D721Med (cell line): ENCODE measurements around the gene SMOC2.

Experiments
- DNase-seq: peaks from one replicate; pipeline ENCODE4 v3.0.0; 2011; ENCODE audit warnings: low spot score; ENCODE audit not compliant: insufficient read length
- FAIRE-seq: peaks from 2 replicates; lab custom pipeline; 2011; peaks lifted over from hg19 to GRCh38; lab: Jason Lieb, UNC
- TF ChIP-seq, protein P1 (sequence below): IDR thresholded peaks from 2 replicates; pipeline ENCODE4 v1.5.1; 2012; ENCODE audit warnings: mild to moderate bottlenecking, control low read depth; ENCODE audit not compliant: insufficient read depth; ENCODE audit errors: missing control alignments

Gene SMOC2

DNA sequence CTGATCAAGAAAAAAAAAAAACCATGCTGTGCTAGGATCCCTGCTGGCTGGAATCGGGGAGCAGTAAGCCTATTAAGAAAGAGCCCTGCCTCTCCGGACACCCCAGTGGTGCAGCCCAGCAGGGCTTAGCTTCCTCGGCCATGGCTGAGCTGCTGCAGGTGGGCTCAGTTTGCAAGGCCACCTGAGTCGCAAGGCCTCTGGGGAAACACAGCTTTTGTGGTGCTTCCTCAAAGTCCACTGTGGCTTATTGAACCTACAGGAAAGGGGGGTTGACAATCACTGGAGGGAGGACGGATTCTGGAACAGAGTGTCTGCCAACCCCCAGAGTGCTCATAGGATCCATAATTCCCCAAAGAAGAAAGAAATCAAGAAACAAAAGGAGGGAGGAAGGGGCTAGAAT, 240.8 kb downstream of the SMOC2 start:
- FAIRE-seq: no peak
- TF ChIP-seq, protein P1, sequence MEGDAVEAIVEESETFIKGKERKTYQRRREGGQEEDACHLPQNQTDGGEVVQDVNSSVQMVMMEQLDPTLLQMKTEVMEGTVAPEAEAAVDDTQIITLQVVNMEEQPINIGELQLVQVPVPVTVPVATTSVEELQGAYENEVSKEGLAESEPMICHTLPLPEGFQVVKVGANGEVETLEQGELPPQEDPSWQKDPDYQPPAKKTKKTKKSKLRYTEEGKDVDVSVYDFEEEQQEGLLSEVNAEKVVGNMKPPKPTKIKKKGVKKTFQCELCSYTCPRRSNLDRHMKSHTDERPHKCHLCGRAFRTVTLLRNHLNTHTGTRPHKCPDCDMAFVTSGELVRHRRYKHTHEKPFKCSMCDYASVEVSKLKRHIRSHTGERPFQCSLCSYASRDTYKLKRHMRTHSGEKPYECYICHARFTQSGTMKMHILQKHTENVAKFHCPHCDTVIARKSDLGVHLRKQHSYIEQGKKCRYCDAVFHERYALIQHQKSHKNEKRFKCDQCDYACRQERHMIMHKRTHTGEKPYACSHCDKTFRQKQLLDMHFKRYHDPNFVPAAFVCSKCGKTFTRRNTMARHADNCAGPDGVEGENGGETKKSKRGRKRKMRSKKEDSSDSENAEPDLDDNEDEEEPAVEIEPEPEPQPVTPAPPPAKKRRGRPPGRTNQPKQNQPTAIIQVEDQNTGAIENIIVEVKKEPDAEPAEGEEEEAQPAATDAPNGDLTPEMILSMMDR: no peak

DNA sequence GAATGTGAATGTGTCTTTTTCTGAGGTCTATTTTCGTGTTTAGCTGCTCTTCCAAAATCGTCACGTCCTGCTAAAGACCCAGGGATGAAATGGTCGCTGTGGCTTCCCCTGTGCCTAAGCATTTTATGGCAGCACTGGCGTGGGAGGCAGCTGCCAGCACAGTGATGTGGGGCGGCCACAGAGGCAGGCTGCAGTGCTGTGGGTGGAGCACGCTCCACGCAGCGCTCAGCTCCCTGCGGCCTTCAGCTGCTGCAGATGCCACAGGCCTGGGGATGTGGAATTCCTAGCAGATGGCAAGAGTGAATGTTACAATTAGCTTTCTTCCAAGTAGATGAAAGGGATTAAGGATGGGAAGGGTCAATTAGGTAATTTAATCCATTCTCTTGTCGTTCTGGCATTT, 242.6 kb downstream of the SMOC2 start:
- TF ChIP-seq, protein P1: no peak
- no peak for FAIRE-seq
- DNase-seq: no peak

More for the DNA sequence above, 240.8 kb downstream of the SMOC2 start:
- DNase-seq: no peak

DNA sequence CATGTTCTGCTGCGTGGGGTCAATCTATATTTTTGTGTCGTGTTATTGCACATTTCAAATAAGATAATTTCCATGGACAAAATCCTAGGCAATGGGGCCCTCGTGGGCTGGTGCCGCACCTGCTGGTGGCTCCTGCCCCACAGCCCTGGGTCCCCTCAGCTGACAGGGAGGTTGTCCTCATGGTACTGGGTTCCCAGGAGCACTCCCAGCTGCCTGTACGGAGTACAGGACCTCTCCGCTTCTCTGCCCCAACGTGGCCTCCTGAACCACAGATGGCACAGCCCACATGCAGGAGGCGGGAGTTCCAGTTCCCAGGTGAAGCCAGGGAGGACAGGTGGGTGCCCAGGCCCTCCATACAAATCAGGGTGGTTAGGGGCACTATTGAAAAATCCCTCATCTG, 243.5 kb downstream of the SMOC2 start:
- no peak for DNase-seq
- TF ChIP-seq, protein P1: no peak
- no peak for FAIRE-seq

DNA sequence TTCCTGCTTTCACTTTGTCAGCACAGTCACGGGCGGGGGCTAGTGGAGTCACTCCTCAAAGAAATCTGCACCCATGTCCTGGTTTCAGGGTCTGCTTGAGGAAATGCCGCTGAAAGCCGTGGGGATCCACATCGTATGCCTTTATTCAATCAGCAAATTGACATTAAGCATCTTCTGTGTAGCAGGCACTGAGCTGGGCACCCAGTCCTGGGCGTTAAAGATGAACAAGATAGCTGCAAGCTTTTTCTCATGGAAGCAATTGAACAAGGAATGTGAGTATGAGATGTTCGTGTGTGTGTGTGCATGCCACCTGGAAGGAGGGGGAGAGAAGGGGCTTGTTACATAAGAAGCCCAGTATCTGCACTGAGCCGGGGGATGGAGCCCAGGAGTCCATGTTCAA, 243.9 kb downstream of the SMOC2 start:
- TF ChIP-seq, protein P1: no peak
- DNase-seq (no peak), FAIRE-seq (no peak)

DNA sequence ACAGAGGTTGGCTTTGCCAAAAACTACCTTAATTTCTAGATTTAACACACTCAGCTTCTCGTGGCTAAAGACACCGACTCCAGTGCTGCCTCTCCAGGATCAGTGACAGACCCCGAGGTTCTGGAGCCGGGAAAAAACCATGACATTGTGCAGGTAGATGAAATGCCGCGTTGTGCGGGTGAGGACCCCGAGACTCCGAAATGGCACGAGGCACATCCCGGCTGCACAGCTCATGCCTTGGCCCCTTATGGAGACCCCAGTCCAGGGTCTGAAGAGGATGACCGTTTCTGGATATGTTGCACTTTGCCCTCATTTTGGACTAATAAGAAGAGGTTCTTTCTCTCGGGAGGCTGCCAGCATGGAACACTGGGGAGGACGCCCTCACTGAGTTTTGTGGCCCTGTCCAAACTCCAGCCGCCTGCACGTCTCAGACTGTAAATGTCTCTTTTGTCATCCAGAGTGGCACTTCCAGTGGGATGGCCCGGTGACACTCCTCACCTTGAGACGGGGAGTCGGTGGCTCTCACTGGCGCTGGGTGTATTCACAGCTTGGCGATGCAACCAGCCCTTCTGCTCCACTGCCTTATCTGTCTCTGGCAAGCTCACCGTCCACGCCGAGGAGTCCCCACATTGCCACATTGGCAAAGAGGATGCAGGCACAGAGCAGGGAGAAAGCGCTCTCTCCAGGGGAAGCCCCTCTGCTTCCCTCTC, 245.2 kb downstream of the SMOC2 start:
- no peak for DNase-seq
- TF ChIP-seq, protein P1: no peak
- FAIRE-seq: no peak

DNA sequence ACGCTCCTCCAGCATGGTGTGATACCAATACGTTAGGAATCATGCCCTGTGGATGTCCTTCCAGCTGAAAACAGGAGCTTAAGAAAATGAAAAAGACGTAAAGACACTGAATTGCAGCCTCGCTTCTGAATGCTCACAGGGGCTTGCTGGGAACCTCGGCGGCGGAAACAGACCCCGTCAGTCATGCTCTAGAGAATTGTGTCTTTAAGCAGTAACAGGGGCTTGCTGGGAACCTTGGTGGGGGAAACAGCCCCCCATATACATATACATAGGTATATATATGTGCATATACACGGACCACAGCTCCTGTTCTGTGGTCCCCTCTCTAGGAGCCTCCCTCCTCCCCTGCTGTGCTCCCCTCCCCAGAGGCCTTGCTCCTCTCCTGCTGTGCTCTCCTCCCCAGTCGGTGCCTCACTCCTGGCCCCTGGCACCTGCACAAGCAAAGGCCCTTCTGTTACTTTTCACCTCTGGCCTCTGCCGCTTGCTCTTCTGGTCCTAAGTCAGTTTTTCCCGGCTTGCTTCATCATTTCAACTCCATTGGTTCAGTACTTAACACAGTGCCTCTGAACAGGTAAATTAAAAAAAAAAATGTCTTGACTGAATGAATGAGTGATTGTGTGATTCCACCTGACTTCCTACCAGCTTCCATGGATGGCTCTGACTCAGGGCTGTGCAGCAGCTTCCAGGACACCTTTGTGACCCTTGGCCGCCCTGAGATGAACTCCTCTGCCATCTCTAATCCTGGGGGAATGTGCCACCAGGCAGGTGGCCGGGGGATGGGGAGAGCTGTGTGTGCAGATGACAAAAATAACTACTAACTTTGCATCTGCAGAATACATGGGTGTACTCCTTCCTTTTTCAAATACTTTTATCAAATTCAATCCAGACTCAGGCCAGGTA, 246.1 kb downstream of the SMOC2 start:
- TF ChIP-seq, protein P1: no peak
- FAIRE-seq (no peak), DNase-seq (no peak)

DNA sequence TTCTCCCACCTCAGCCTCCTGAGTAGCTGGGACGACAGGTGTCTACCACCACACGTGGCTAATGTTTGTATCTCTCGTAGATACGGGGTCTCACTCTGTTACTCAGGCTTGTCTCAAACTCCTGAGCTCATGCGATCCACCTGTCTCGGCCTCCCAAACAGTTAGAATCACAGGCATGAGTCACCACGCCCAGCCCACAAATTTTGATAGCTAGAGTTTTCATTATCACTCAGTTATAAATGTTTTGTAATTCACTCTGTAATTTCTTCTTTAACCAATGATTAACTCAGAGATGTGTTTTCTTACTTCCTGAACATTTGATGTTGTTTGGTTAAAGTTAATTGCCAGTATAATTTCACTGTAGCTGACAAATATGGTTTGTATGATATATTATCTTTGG, 249.3 kb downstream of the SMOC2 start:
- no peak for FAIRE-seq
- TF ChIP-seq, protein P1: no peak
- no peak for DNase-seq
